ENCODE data around the gene SCN1A.
"Not testable (repeated sequence)": the region's sequence is repeated elsewhere in the genome, so short reads cannot be mapped to it uniquely, and the experiment has no call there.

SCN1A gene

DNA sequence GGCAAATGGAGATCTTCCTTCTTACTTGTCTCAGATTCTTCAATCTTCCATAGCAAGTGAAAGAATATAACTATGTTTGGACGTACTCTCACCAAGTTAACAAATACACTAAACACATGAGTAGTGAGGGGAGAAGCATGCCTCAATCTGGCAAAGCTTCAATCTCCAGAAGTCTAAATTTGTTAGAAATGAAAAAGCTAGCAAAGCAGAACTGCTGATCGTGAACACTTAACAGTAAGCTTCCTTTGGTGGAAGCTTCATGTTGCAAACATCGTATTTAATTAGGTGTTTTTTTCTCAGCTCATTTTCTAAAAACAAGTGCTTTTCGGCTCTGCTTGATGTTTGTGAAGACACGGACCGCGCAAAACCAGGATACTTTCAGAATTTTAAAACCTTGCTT lies 12.7 kb upstream of the SCN1A start:
- Histone ChIP-seq H3F3A (ENCODE audit: low read depth) (no peaks in the 10 kb centered on the region), H4K20me1 (ENCODE audit: insufficient read depth, low read length, poor library complexity, severe bottlenecking) (no peaks in the 10 kb centered on the region), H3K79me2 (ENCODE audit: insufficient read depth, low read length) (no peaks in the 10 kb centered on the region), H3K4me3 (ENCODE audit: low read length, poor library complexity, severe bottlenecking) (no peak overlapping the region), H3K9me2 (replicated peaks; ENCODE audit: low read depth, low read length) (no peaks in the 10 kb centered on the region), H3K27me3 (ENCODE audit: insufficient read depth, low read length, poor library complexity, severe bottlenecking) (no peaks in the 10 kb centered on the region), H2AFZ (ENCODE audit: low read length) (no peak overlapping the region), H3K9ac (ENCODE audit: low read depth, low read length, poor library complexity, severe bottlenecking) (no peak overlapping the region), H3K4me1 (ENCODE audit: insufficient read depth, low read length, poor library complexity, severe bottlenecking) (no peaks in the 10 kb centered on the region), H3K36me3 (ENCODE audit: insufficient read depth, low read length) (no peaks in the 10 kb centered on the region), H3K4me2 (ENCODE audit: low read depth, low read length, poor library complexity, severe bottlenecking) (no peak overlapping the region), H3K9me3 (ENCODE audit: insufficient read depth, low read depth, low read length) (no peaks in the 10 kb centered on the region)
- TF ChIP-seq EZH2phosphoT487 (IDR thresholded peaks at IDR 0.05; ENCODE audit: borderline replicate concordance) (no peak), CTCF (conservative IDR thresholded peaks at IDR 0.05; ENCODE audit: low read length) (no peak)

- not testable (repeated sequence) for H3K4me2 ChIP-seq (ENCODE audit: low read depth, low read length, poor library complexity, severe bottlenecking); H3K36me3 ChIP-seq (ENCODE audit: insufficient read depth, low read length); H2AFZ ChIP-seq (ENCODE audit: low read length); H4K20me1 ChIP-seq (ENCODE audit: insufficient read depth, low read length, poor library complexity, severe bottlenecking); H3K4me1 ChIP-seq (ENCODE audit: insufficient read depth, low read length, poor library complexity, severe bottlenecking); H3K79me2 ChIP-seq (ENCODE audit: insufficient read depth, low read length); H3F3A ChIP-seq (ENCODE audit: low read depth); H3K9me3 ChIP-seq (ENCODE audit: insufficient read depth, low read depth, low read length); H3K9ac ChIP-seq (ENCODE audit: low read depth, low read length, poor library complexity, severe bottlenecking); H3K4me3 ChIP-seq (ENCODE audit: low read length, poor library complexity, severe bottlenecking); H3K27me3 ChIP-seq (ENCODE audit: insufficient read depth, low read length, poor library complexity, severe bottlenecking); H3K9me2 ChIP-seq (replicated peaks; ENCODE audit: low read depth, low read length)
Measured at GRCh38 chr2:166139479-166139878, 11.7 kb upstream of the SCN1A start.

DNA sequence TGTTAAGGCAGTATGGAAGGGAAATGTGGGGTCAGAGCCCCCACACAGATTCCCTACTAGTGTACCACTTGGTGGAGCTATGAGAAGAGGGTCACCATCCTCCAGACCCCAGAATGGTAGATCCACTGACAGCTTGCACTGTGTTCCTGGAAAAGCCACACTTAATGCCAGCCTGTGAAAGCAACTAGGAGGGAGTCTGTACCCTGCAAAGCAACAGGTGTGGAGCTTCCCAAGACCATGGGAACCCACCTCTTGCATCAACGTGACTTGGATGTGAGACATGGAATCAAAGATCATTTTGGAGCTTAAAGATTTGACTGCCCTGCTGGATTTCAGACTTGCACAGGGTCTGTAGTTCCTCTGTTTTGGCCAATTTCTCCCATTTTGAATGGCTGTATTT lies 10.8 kb upstream of the SCN1A start:
- no peaks in the 10 kb centered on the region for H3K79me2 ChIP-seq (ENCODE audit: insufficient read depth, low read length)
- H3K4me3 ChIP-seq (ENCODE audit: low read length, poor library complexity, severe bottlenecking) = no peak overlapping the region
- H3K36me3 ChIP-seq (ENCODE audit: insufficient read depth, low read length) = no peaks in the 10 kb centered on the region
- TF ChIP-seq CTCF (conservative IDR thresholded peaks at IDR 0.05; ENCODE audit: low read length) = no peak
- TF ChIP-seq EZH2phosphoT487 (IDR thresholded peaks at IDR 0.05; ENCODE audit: borderline replicate concordance) = no peak
- no peaks in the 10 kb centered on the region for H3K27me3 ChIP-seq (ENCODE audit: insufficient read depth, low read length, poor library complexity, severe bottlenecking)
- no peaks in the 10 kb centered on the region for H3K9me2 ChIP-seq (replicated peaks; ENCODE audit: low read depth, low read length)
- no peak overlapping the region for H2AFZ ChIP-seq (ENCODE audit: low read length)
- no peak overlapping the region for H3K9ac ChIP-seq (ENCODE audit: low read depth, low read length, poor library complexity, severe bottlenecking)
- H3K9me3 ChIP-seq (ENCODE audit: insufficient read depth, low read depth, low read length) = no peaks in the 10 kb centered on the region
- H3F3A ChIP-seq (ENCODE audit: low read depth) = no peaks in the 10 kb centered on the region
- no peaks in the 10 kb centered on the region for H3K4me1 ChIP-seq (ENCODE audit: insufficient read depth, low read length, poor library complexity, severe bottlenecking)
- no peak overlapping the region for H3K4me2 ChIP-seq (ENCODE audit: low read depth, low read length, poor library complexity, severe bottlenecking)
- H4K20me1 ChIP-seq (ENCODE audit: insufficient read depth, low read length, poor library complexity, severe bottlenecking) = no peaks in the 10 kb centered on the region

- no peaks in the 10 kb centered on the region for H3F3A ChIP-seq (ENCODE audit: low read depth)
- no peaks in the 10 kb centered on the region for H3K36me3 ChIP-seq (ENCODE audit: insufficient read depth, low read length)
- no peaks in the 10 kb centered on the region for H4K20me1 ChIP-seq (ENCODE audit: insufficient read depth, low read length, poor library complexity, severe bottlenecking)
- H3K9me3 ChIP-seq (ENCODE audit: insufficient read depth, low read depth, low read length) = no peaks in the 10 kb centered on the region
- TF ChIP-seq CTCF (conservative IDR thresholded peaks at IDR 0.05; ENCODE audit: low read length) (no peak), EZH2phosphoT487 (IDR thresholded peaks at IDR 0.05; ENCODE audit: borderline replicate concordance) (no peak)
- no peak overlapping the region for H3K9ac ChIP-seq (ENCODE audit: low read depth, low read length, poor library complexity, severe bottlenecking)
- no peak overlapping the region for H3K4me2 ChIP-seq (ENCODE audit: low read depth, low read length, poor library complexity, severe bottlenecking)
- no peak overlapping the region for H2AFZ ChIP-seq (ENCODE audit: low read length)
- H3K9me2 ChIP-seq (replicated peaks; ENCODE audit: low read depth, low read length) = no peaks in the 10 kb centered on the region
- H3K4me3 ChIP-seq (ENCODE audit: low read length, poor library complexity, severe bottlenecking) = no peak overlapping the region
- H3K79me2 ChIP-seq (ENCODE audit: insufficient read depth, low read length) = no peaks in the 10 kb centered on the region
- H3K27me3 ChIP-seq (ENCODE audit: insufficient read depth, low read length, poor library complexity, severe bottlenecking) = no peaks in the 10 kb centered on the region
- no peaks in the 10 kb centered on the region for H3K4me1 ChIP-seq (ENCODE audit: insufficient read depth, low read length, poor library complexity, severe bottlenecking)
Measured at GRCh38 chr2:166138144-166138543, 10.3 kb upstream of the SCN1A start.

Data from Loucy (cell line).